GM23338 (cell line): ENCODE data around the gene TSR3.

Experiments used
- CTCF ChIP-seq, 2 experiments: fragments of 200-600 bp in 1 of 2; sonication (generic) in 1 of 2; conservative IDR thresholded peaks; 2 replicates each; pipeline versions ENCODE4 v1.5.1 to v1.6.1; 2016 to 2017; ENCODE audit warnings: antibody characterized with exemption in 2 of 2, low read depth in 2 of 2, mild to moderate bottlenecking in 2 of 2, moderate library complexity in 1 of 2
- POLR2AphosphoS5 ChIP-seq: IDR thresholded peaks from 2 replicates; pipeline ENCODE4 v1.6.1; 2016; ENCODE audit warnings: antibody characterized with exemption, low read depth

GRCh38 chr16:1341495-1342420, 9.9 kb downstream of the TSR3 start:
- TF ChIP-seq CTCF (conservative IDR thresholded peaks at IDR 0.05; ENCODE audit: low read depth in 2 of 2) (no peak), POLR2AphosphoS5 (no peak)
